Measurements from ENCODE around the gene SPRN.
"Not testable (repeated sequence)": the region's sequence is repeated elsewhere in the genome, so short reads cannot be mapped to it uniquely, and the experiment has no call there.

Gene SPRN

DNA sequence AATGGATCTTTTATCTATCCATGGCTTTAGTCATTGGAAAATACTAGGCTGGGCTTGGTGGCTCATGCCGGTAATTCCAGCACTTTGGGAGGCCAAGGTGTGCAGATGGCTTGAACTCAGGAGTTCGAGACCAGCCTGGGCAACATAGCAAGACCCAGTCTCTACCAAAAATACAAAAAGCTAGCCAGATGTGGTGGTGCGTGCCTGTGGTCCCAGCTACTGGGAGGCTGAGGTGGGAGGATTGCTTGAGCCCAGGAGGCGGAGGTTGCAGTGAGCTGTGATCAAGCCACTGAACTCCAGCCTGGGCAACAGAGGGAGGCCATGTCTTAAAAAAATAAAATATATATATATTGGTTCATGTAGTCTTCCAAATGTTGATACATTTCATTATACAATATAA is 37.5 kb downstream of the SPRN start:
- DNase-seq (ENCODE audit: low read depth) = not testable (repeated sequence)

DNA sequence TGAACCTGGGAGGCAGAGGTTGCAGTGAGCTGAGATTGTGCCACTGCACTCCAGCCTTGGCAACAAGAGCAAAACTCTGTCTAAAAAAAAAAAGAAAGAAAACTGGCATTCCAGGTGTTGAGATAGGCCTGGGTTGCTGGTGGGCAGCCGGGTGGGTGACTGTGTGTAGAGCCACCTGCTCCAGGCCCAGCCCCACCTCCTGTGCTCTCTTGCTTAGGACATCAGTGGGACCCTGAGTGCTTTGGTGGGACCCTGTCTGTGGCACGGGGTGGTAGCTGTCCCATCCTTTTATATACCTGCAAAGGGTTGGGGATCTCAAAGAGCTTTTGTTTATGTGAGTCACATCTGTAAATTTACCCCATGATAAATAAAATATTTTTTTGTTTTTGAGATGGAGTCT is 39.2 kb downstream of the SPRN start:
- no peak for DNase-seq (ENCODE audit: low read depth)

- no peak for DNase-seq (ENCODE audit: low read depth)
These were observed 40.4 kb downstream of the SPRN start for GRCh38 chr10:133384071-133384470.

DNA sequence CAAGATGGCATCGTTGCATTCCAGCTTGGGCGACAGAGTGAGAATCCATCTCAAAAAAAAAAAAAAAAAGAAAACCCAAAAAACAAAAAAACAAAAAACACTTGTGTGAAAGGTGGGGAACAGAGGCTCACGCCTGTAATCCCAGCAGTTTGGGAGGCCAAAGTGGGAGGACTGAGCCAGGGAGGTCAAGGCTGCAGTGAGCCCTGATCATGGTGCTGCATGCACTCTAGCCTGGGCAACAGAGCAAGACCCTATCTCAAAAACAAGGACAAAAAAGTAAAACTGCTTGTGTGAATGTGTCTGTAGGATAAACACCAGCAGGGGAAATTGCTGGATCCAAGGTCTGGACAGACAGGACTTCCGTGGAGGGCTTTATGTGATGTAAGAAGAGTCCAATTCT is 40.9 kb downstream of the SPRN start:
- DNase-seq (ENCODE audit: low read depth) = no peak

- DNase-seq (ENCODE audit: low read depth) = no peak
These were observed 43.4 kb downstream of the SPRN start for GRCh38 chr10:133381036-133381435.

GRCh38 chr10:133379801-133380666 is 44.4 kb downstream of the SPRN start:
- DNase-seq (ENCODE audit: low read depth) = no peak

DNA sequence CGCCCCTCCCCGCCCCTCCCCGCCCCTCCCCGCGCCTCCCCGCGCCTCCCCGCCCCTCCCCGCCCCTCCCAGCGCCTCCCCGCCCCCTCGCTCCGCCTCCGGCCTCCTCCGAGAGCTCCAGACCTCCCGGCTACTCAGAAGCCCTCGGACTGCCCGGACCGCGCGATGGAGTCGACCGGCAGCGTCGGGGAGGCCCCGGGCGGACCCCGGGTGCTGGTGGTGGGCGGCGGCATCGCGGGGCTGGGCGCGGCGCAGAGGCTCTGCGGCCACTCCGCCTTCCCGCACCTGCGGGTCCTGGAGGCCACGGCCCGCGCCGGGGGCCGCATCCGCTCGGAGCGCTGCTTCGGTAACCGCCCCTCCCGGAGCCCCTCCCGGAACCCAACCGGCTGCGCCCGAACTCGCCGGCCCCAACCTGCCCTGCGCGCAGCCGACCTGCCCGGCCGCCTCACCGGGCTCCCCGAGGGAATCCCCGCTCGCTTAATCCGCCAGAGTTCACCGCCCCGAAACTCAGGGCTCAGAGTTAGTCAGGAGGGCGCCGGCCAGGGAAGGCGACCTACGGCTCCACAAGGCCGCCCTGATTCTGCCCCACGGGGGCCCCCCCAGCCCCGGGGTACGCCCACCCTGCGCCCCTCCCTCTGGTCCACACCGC is 45.1 kb downstream of the SPRN start, which contains the start of gene PAOX:
Gene PAOX (plus strand): TSS at position 111 of the 649 bp plus-strand sequence. CDS start 55 bp downstream, at position 166.
- no peak for DNase-seq (ENCODE audit: low read depth)

DNA sequence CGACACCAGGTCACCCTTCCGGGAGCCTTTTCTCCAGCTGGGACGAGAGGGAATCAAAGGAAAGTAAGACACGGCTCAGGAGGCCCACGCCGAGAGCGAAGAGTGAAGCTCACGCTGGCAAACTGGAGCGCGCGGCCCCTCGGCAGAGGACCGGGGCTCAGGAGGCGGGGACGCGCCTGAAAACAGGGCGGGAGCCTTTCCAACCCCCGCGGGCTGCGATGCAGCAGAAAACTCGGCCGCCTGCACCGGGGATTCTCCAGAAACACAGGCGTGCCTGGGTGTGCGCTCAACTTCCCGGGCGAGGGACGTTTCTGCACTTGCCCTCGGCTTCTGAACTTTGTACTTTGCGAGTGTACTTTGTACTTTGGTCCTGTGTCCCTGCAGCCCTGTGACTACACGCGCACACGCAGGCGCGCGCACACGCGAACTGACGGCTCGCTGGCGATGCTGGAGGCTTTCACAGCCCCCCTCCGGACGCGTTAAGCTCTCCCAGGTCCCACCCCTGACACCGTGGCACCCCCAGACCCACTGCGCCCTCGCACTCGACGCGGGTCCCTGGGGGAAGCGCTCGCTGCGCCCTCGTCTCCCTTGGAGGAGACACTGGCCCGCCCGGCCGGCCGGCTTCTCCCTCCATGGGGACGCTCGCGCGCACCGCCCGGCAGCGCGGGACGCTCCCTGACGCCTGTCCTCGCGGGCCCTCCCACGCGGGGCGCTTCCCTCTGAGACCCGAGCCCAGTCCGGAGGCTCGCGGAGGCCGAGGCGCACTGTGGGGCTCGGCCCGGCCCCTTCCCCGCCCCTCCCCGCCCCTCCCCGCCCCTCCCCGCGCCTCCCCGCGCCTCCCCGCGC is 46.0 kb downstream of the SPRN start:
- DNase-seq (ENCODE audit: low read depth) = no peak

GRCh38 chr10:133377818-133378250 is 46.6 kb downstream of the SPRN start:
- DNase-seq (ENCODE audit: low read depth) = no peak

GRCh38 chr10:133377025-133377817 is 47.2 kb downstream of the SPRN start:
- no peak for DNase-seq (ENCODE audit: low read depth)

DNA sequence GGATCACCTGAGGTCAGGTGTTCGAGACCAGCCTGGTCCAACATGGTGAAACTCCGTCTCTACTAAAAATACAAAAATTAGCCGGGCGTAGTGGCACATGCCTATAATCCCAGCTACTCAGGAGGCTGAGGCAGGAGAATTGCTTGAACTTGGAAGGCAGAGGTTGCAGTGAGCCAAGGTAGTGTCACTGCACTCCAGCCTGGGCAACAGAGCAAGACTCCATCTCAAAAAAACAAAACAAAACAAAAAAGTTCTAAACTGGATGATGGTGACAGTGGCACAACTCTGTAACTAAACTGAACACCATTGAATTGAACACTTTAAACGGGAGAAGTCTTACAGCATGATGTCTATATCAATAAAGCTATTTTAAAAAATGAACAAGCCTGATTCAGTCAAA is 48.2 kb downstream of the SPRN start:
- DNase-seq (ENCODE audit: low read depth) = not testable (repeated sequence)

- DNase-seq (ENCODE audit: low read depth) = no peak
These were observed 48.9 kb downstream of the SPRN start for GRCh38 chr10:133375357-133376115.

- peak; percentile 83 for DNase-seq (ENCODE audit: low read depth)
These were observed 51.0 kb downstream of the SPRN start, which contains the start of gene ECHS1 for GRCh38 chr10:133373174-133374090. Gene ECHS1 (minus strand): TSS chr10:133373354. CDS start chr10:133373333, 21 bp downstream.

GRCh38 chr10:133372507-133372906 is 51.9 kb downstream of the SPRN start:
- DNase-seq (ENCODE audit: low read depth) = no peak

Data from stimulated activated CD8-positive, alpha-beta memory T cell treated with anti-CD3 and anti-CD28 coated beads, Interleukin-12 subunit alpha, Interleukin-12 subunit beta, amount 100 ng/mL, for 1 hour (primary cell).